ENCODE measurements around the gene CERT1.
"Not testable (repeated sequence)": the region's sequence is repeated elsewhere in the genome, so short reads cannot be mapped to it uniquely, and the experiment has no call there.

CERT1 gene

DNA sequence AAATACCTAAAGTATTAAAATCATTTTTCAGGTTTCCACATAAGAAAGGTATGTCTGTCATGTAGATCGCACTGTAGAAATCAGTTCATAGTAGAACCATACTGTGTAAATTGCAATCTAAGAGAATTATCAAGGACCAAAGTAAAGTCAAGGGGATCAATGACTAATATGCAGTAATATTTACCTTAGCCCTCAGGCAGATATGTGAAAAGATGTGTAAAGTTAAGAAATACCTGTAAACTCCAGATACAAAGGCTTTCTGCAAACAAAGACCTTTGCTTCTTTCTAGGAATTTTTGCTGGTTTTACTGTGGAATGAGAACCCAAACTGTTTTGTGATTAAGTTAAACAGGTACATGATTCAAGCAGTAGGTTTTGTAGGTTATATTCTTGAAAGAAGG lies 11.8 kb upstream of the CERT1 start:
- no peak for DNase-seq (ENCODE audit: low read depth, low spot score)

- DNase-seq (ENCODE audit: low read depth, low spot score): no peak
Measured at GRCh38 chr5:75522542-75522941, 11.1 kb upstream of the CERT1 start.

DNA sequence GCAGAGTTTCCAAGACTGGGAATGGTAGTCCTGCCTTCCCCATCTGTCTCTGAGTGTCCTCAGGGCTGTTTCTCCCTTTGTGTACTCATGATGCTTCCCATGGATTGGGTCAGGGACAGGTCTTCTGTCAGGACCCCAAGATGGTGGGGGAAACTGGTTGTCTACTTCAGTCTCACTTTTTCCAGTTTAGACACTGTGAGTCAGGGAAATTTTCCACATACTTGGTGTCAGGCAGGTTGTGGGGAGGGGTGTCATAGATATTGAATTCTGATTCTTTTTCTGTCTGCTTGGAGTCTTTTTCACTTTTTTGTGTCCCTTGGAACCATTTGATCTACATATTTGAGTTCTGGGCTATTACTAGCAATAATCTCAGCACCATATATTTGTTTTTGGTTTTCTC lies 10.6 kb upstream of the CERT1 start:
- DNase-seq (ENCODE audit: low read depth, low spot score): no peak

- DNase-seq (ENCODE audit: low read depth, low spot score): no peak
Measured at GRCh38 chr5:75521195-75521594, 9.8 kb upstream of the CERT1 start.

DNA sequence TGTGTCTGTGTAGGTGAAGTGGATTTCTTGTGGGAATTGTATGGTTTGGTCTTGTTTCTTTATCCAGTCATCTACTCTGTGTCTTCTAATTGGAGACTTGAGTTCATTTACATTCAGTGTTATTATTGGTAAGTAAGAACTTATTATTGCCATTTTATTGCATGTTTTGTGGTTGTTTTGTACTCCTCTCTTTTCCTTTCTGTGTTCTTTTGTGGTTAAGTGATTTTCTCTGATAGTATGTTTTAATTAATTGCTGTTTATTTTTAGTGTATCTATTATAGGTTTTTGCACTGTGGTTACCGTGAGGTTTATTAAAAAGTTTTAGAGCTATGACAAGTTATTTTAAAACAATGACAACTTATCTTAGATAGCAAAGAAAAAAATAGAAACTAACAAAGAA lies 8.3 kb upstream of the CERT1 start:
- DNase-seq (ENCODE audit: low read depth, low spot score): no peak

DNA sequence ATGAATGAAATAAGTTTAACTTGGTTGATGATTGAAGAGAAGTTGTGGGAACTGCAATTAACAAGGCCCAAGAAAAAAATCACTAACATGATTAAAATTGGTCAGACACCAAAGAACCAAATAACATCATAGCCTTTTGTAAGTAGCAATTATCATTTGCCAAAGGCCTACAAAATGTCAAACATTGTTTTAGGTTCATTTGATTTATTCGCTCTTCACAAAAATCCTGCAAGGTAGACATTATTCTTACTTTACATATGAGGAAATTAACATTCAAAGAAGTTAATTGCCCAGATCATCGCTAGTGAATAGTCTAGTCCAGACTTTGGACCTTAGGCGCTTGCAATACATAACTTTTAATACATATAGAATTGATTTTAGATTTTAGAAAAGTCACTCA lies 2.9 kb upstream of the CERT1 start:
- DNase-seq (ENCODE audit: low read depth, low spot score): no peak

DNA sequence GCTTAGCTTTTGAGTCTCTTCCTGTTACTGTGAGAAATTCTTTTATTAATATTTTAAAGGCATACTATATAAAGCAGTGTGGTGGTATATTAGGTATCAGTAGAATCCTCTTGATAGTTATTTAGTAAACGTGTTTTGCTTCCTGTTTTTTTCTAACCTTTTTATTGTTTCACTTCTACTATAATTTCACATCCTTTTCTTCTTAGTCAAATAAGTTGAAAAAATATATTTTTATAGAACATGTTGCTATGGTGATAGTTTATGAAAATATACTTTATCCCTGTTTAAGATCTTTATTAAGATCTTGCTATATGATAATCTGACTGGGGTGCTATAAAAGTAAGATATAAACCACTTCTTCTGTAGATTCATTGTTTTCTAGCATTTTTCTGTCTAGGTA lies 2.4 kb upstream of the CERT1 start:
- DNase-seq (ENCODE audit: low read depth, low spot score): no peak

DNA sequence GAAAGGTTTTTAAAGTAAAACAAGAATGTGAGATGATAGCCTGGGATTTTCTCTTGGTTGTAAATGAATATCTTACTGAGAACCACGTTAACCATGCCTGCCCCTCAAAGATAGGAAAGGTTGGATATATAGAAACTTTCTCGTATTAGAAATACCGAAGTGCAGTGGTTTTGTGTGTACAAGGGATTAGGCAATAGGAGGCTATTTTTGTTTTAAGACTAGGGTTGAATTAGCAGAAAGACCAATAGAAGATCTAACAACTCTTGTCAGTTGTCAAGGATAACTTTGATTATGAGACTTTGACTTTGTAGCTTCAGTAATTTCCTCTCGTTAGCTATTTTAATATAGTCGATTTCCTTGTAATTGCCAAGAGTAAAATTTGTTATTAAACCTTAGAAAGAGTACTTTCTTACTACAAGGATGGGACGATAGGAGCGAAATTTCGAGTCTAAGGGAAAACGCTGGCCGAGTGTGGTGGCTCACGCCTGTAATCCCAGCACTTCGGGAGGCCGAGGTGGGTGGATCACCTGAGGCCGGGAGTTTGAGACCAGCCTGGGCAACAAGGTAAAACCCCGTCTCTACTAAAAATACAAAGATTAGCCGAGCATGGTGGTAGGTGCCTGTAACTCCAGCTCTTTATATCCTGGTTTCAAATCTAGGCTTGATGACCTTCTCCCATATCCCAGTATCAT lies 1.1 kb upstream of the CERT1 start:
- DNase-seq (ENCODE audit: low read depth, low spot score): no peak

- peak; percentile 79 for DNase-seq (ENCODE audit: low read depth, low spot score)
Measured at GRCh38 chr5:75510836-75511434, 494 bp downstream of the CERT1 start.

DNA sequence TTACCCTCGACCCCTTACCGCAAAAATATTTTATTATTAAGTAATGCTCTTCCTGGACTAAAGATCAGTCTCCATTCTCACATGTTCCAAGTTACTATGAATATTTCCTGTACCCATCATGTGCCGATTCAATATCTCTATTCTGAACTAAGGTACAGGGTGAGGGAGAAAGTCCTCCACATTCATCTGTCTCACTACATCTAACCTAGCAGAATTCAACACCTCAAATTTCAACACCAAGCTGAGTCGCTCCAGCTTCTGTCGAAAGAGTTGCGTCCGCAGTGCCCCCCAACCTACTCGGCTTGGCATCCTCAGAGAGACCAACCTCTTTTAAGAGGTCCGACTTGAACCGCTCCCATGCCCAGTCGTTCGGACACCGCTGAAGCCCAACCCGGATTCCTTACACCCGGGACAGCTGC lies 1.0 kb downstream of the CERT1 start:
- DNase-seq (ENCODE audit: low read depth, low spot score): no peak

DNA sequence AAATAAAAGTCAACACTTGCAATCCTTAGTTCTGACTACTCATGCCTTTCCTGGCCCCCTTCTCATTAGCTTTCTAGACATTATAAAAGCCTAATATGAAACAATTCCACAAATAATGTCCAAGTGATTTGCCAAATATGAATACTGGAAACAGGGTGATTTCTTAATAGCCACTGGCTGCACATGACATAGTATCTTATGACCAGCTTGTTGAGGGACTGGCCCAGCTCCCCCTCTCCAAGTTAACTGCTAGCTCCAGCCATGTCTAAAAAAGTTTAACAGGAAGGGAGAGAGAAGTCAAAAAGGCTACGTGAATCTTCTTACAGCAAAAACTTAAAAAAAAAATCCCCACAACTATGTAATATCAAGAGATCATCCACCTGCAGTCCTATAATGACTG lies 1.5 kb downstream of the CERT1 start:
- no peak for DNase-seq (ENCODE audit: low read depth, low spot score)

GRCh38 chr5:75509546-75509945 lies 1.9 kb downstream of the CERT1 start:
- no peak for DNase-seq (ENCODE audit: low read depth, low spot score)

GRCh38 chr5:75507841-75508240 lies 3.6 kb downstream of the CERT1 start:
- no peak for DNase-seq (ENCODE audit: low read depth, low spot score)

- not testable (repeated sequence) for DNase-seq (ENCODE audit: low read depth, low spot score)
Measured at GRCh38 chr5:75505112-75505511, 6.3 kb downstream of the CERT1 start.

DNA sequence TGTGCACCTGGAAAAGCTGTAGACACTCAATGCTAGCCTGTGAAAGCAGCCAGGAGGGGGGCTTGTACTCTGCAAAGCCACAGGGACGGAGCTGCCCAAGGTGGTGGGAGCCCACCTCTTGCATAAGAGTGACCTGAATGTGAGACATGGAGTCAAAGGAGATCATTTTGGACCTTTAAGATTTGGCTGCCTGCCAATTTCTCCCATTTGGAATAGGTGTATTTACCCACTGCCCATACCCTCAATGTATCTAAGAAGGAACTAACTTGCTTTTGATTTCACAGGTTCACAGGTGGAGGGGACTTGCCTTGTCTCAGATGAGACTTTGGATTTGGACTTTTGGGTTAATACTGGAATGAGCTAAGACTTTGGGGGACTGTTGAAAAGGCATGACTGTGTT lies 12.6 kb downstream of the CERT1 start:
- DNase-seq (ENCODE audit: low read depth, low spot score): not testable (repeated sequence)

DNA sequence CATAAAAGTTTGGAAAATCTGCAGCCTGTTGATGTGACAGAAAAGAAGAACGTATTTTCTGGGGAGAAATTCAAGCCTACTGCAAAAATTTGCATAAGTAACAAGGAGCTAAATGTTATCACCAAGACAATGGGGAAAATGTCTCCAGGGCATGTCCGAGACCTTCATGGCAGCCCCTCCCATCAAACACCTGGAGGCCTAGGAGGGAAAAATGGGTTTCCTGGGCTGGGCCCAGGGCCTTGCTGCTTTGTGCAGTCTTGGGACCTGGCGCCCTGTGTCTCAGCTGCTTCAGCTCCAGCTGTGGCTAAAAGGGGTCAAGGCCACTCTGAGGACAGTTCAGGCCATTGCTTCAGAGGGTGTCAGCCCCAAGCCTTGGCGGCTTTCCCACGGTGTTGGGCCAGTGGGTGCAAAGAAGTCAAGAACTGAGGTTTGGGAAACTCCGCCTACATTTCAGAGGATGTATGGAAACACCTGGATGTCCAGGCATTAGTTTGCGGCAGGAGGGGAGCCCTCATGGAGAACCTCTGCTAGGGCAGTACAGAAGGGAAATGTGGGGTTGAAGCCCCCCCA lies 13.1 kb downstream of the CERT1 start:
- DNase-seq (ENCODE audit: low read depth, low spot score): peak; percentile 34

DNA sequence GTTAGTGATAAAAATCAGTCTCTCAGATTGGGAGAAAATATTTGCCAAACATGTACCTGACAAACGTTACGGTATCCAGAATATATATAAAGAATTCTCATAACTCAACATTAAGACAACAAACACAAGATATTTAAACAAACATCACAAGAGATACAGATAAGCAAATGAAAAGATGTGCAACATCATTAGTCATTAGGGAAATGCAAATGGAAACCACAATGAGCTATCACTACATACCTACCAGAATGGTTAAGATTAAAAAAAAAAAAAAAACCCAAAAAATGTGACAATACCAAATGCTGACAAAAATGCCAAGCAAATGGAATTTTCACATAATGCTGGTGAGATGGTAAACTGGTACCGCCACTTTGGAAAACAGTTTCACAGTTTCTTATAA lies 15.4 kb downstream of the CERT1 start:
- DNase-seq (ENCODE audit: low read depth, low spot score): no peak

DNA sequence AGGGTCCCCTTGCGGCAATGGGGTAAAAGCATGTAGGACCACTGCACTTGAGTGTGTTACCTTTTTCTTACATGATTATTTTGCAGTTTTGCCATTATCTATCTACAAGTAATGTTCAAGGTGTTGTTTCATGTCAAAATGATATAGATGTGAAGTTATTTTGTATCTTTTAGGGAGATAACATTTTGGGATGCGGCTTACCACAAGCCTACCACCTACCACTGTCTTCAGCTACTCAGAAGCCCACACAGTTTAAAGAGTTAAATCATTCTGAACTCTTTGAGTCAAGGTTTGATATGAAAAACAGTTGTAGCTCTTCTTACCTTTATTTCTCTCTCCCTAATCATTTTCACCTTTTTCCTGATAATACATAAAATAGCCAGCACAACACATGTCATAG lies 19.8 kb downstream of the CERT1 start:
- no peak for DNase-seq (ENCODE audit: low read depth, low spot score)

DNA sequence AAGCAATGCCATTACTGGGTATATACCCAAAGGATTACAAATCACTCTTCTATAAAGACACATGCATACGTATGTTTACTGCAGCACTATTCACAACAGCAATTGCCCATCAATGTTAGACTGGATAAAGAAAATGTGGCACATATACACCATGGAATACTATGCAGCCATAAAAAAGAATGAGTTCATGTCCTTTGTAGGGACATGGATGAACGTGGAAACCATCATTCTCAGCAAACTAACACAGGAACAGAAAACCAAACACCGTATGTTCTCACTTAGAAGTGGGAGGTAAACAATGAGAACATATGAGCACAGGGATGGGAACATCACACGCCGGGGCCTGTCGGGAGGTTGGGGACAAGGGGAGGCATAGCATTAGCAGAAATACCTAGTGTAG lies 21.6 kb downstream of the CERT1 start:
- DNase-seq (ENCODE audit: low read depth, low spot score): not testable (repeated sequence)

DNA sequence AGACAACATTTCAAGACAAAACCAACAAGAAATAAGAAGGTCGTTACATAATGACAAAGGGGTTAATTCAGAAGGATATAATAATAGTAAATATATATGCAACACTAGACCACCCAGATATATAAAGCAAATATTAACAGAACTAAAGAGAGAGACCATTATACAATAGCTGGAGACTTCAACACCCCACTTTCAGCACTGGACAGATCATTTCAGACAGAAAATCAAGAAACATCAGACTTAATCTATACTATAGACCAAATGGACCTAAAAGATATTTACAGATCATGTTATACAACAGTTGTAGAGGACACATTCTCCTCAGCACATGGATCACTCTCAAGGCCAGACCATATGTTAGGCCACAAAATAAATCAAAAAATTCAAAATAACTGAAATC lies 26.8 kb downstream of the CERT1 start:
- no peak for DNase-seq (ENCODE audit: low read depth, low spot score)

DNA sequence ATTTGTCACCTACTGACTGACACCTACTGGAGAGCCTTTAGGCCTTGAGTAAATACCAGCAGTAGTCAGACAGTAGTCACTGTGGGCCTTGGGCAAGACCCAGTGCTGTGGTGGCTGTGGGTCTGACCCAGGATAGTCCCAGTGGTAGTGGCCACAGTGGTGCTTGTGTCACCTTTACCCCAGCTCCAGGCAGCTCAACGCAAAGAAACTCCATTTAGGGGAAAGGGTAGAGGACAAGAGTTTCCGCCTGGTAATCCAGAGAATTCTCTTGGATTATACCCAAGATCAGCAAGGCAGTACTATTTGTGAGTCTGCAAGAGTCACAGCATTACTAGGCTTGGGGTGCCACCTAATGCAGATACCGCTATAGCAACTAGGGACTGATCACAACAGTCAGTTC lies 28.9 kb downstream of the CERT1 start:
- no peak for DNase-seq (ENCODE audit: low read depth, low spot score)

DNA sequence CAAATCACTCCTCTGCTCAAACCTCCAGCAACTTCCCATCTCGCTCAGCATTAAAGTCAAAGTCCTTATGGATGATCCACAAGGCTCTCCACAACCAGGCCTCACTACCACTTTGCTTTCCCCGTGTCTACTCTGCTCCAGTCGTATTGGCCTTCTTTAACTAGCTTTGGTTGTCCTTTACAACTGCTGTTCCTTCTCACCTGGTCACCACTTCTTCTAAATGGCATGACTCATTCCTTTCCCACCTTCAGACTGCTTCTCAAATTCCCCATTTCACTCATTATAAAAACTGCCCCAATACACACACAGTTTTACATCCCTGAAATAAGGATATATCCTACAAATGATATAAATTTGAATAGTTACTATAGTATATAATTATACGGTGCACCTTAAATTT lies 30.4 kb downstream of the CERT1 start:
- DNase-seq (ENCODE audit: low read depth, low spot score): no peak

DNA sequence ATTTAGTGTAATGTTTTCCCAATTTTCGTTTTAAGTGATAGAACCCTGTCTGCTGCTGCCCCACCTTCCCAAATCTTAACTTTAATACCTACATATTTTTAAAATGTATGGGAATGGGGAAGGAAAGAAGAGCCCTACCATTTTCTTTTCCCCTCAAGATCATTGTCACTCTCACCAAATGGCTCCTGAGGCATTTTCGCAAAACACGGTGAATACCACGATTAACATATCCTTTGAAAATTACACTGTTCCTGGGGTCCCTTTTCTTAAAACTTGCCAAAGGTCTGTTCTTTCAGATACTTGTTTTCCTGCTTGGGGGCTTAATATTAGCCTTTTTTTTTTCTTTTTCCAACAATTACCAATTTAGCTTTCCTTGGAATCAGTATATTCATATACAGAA lies 36.1 kb downstream of the CERT1 start:
- DNase-seq (ENCODE audit: low read depth, low spot score): no peak

Data from ELF-1 (cell line).